HepG2 (cell line): ENCODE measurements around the gene CDK3. TPM values are rescaled to one million over a fixed set of nuclear protein-coding genes. Genes with fewer than 3 reads are reported as not detected.

Experiments
- BHLHE40 ChIP-seq: IDR thresholded peaks from 2 replicates; pipeline ENCODE4 v1.6.1; 2011; ENCODE audit warnings: low read length, improper control_type of control experiment
- GABPA ChIP-seq, 2 experiments: IDR thresholded peaks; 2 replicates each; pipeline ENCODE4 v1.6.1; 2011 to 2016; ENCODE audit warnings: low read depth in 2 of 2, low read length in 1 of 2, missing biosample characterization in 1 of 2, missing genetic modification characterization in 1 of 2
- MTF2 ChIP-seq: sonication (generic); formaldehyde crosslinking; IDR thresholded peaks from 2 replicates; pipeline ENCODE4 v1.5.0; 2020; ENCODE audit warnings: missing genetic modification reagents, borderline replicate concordance
- NCOA1 ChIP-seq: sonication (generic); formaldehyde crosslinking; IDR thresholded peaks from 2 replicates; pipeline ENCODE4 v1.9.0; 2021; ENCODE audit warnings: missing genetic modification reagents
- NONO ChIP-seq, 2 experiments: fragments of 450-650 bp in 1 of 2; sonication (generic) in 1 of 2; formaldehyde crosslinking in 1 of 2; IDR thresholded peaks in 1 of 2; conservative IDR thresholded peaks in 1 of 2; 2 replicates each; pipeline versions ENCODE4 v1.6.1 to v1.8.0; 2017 to 2022; ENCODE audit warnings: mild to moderate bottlenecking in 1 of 2, missing genetic modification reagents in 1 of 2, moderate library complexity in 1 of 2
- RAD21 ChIP-seq: fragments of 450-650 bp; formaldehyde crosslinking; IDR thresholded peaks from 2 replicates; pipeline ENCODE4 v1.5.0; 2020; ENCODE audit warnings: mild to moderate bottlenecking
- SOX5 ChIP-seq: IDR thresholded peaks from 2 replicates; pipeline ENCODE4 v1.6.1; 2016; ENCODE audit warnings: borderline replicate concordance
- ZFAT ChIP-seq: sonication (generic); formaldehyde crosslinking; conservative IDR thresholded peaks from 2 replicates; pipeline ENCODE4 v1.8.1; 2023; ENCODE audit warnings: missing genetic modification reagents, inconsistent platforms
- ZKSCAN8 ChIP-seq: IDR thresholded peaks from 2 replicates; pipeline ENCODE4 v1.6.1; 2016; ENCODE audit warnings: borderline replicate concordance, missing genetic modification reagents, missing compliant biosample characterization
- ZNF20 ChIP-seq: sonication (generic); formaldehyde crosslinking; IDR thresholded peaks from 2 replicates; pipeline ENCODE4 v1.4.0; 2020; ENCODE audit warnings: mild to moderate bottlenecking, moderate library complexity, missing genetic modification reagents
- ZNF263 ChIP-seq: sonication (generic); formaldehyde crosslinking; IDR thresholded peaks from 2 replicates; pipeline ENCODE4 v1.4.0; 2020; ENCODE audit warnings: missing genetic modification reagents
- ZNF510 ChIP-seq: sonication (generic); formaldehyde crosslinking; IDR thresholded peaks from 2 replicates; pipeline ENCODE4 v1.4.0; 2020; ENCODE audit warnings: low read depth, mild to moderate bottlenecking, missing genetic modification reagents
- ZNF614 ChIP-seq: IDR thresholded peaks from 2 replicates; pipeline ENCODE4 v1.6.1; 2018; ENCODE audit warnings: missing biosample characterization, missing genetic modification reagents, inconsistent platforms, borderline replicate concordance
- ZNF737 ChIP-seq: sonication (generic); formaldehyde crosslinking; IDR thresholded peaks from 2 replicates; pipeline ENCODE4 v1.5.0; 2020; ENCODE audit warnings: missing genetic modification reagents, mild to moderate bottlenecking, borderline replicate concordance
- ZNF841 ChIP-seq: sonication (generic); formaldehyde crosslinking; IDR thresholded peaks from 2 replicates; pipeline ENCODE4 v1.8.1; 2023; ENCODE audit warnings: missing genetic modification reagents, borderline replicate concordance
- polyA plus RNA-seq, 8 experiments: library from polyadenylated mRNA; depleted of rRNA in 3 of 8; stranded (reverse) in 7 of 8; unstranded in 1 of 8; fragments of >200 nt; fragmentation: Illumina TruSeq in 4 of 8; extraction: Trizol in 4 of 8; gene quantifications; 2 replicates each; pipeline versions ENCODE4 v1.2.1 to v1.2.3, GENCODE V29; 2011 to 2016; ENCODE audit warnings: low read depth in 4 of 8, missing spikeins in 1 of 8, mixed read lengths in 1 of 8; ENCODE audit not compliant: insufficient read depth in 1 of 8
- total RNA-seq, 5 experiments: library from RNA; depleted of rRNA; stranded (reverse); fragments of >200 nt; fragmentation: Illumina TruSeq; extraction: Trizol; gene quantifications; 2 replicates each; pipeline ENCODE4 v1.2.3, GENCODE V29; 2016; ENCODE audit warnings: low read depth in 1 of 5
- TF ChIP-seq, protein P1 (sequence below): sonication (generic); formaldehyde crosslinking; IDR thresholded peaks from 2 replicates; pipeline ENCODE4 v1.5.0; 2020; ENCODE audit warnings: missing genetic modification reagents
- TF ChIP-seq, protein P2 (sequence below): sonication (generic); formaldehyde crosslinking; IDR thresholded peaks from 2 replicates; pipeline ENCODE4 v1.4.0; 2020; ENCODE audit warnings: mild to moderate bottlenecking, missing genetic modification reagents
- TF ChIP-seq, protein P3 (sequence below), 2 experiments: sonication (generic) in 1 of 2; formaldehyde crosslinking in 1 of 2; IDR thresholded peaks; 2 replicates each; pipeline versions ENCODE4 v1.6.1 to v1.9.0; 2014 to 2022; ENCODE audit warnings: antibody characterized with exemption in 1 of 2, borderline replicate concordance in 1 of 2, inconsistent platforms in 1 of 2, low read depth in 1 of 2, missing genetic modification reagents in 1 of 2
- TF ChIP-seq, protein P4 (sequence below): IDR thresholded peaks from 2 replicates; pipeline ENCODE4 v1.6.1; 2016; ENCODE audit warnings: mild to moderate bottlenecking, missing biosample characterization, missing genetic modification reagents

CDK3 gene
- total and polyA plus RNA-seq, 2 of the 13 experiments (the other 11 are each of a cell fraction or from before 2014, with no cell fraction given): 5.8 to 11.4 TPM

DNA sequence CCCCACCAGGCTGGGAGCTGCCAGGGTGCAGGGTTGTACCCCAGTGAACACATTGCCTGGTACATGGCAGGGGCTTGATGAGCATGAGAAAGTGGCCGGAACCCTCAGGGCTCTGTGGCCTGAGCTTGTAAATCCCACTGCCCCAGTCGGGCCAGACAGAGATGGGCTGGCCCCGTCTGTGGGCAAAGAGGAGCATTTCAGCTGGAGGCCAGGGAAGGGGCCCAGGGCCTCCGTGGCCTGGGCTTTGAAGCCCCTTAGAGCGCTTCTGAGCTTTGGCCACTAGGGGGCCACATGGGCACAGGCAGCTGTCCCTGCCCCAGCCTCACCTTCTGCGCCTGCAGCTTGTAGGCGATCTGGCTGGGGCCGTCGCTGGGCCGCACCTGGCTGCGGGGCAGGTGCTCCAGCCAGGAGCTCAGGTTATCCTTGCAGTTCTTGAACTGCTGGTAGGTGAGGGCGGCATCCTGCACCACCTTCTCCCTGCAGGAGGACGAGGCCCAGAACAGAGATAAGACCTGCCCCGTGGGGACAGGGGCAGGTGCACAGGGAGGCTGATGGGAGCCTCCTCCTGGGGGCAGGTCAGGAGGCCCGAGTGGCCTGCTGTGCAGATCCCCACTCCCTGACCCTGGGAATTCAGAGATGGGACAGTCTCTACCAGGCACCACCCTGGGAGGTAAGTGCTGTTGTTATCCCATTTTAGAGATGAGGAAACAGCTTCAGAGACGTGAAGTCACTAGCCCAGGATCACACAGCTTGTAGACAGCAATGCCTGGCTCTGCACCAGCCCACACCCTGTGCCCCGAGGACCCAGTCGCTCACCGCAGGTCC, 13.7 kb downstream of the CDK3 start (continued):
- 0 out of 2 replicates have a peak, but pooled peaks have one; percentile 23 for TF ChIP-seq BHLHE40
- TF ChIP-seq MTF2 (CRISPR knock-in tag): no peak
- TF ChIP-seq ZNF20 (CRISPR knock-in tag): no peak
- TF ChIP-seq ZNF263 (CRISPR knock-in tag): no peak
- TF ChIP-seq GABPA (IDR thresholded peaks at IDR 0.05; ENCODE audit: low read depth, low read length): no peak
- TF ChIP-seq GABPA (CRISPR knock-in tag; IDR thresholded peaks at IDR 0.05; ENCODE audit: low read depth): no peak
- TF ChIP-seq ZNF737: 0 out of 2 replicates have a peak, but pooled peaks have one; percentile 16
- no peak for TF ChIP-seq NONO (IDR thresholded peaks at IDR 0.05)
- TF ChIP-seq NONO (CRISPR knock-in tag; conservative IDR thresholded peaks at IDR 0.05): peak; percentile 74; the same call in 1 of the 2 replicates
- no peak for TF ChIP-seq ZNF510
- no peak for TF ChIP-seq NCOA1 (CRISPR knock-in tag)
- peak; percentile 75; the same call in 1 of the 2 replicates for TF ChIP-seq ZKSCAN8 (CRISPR knock-in tag)
- TF ChIP-seq ZNF841 (CRISPR knock-in tag): no peak
- TF ChIP-seq, protein P1, sequence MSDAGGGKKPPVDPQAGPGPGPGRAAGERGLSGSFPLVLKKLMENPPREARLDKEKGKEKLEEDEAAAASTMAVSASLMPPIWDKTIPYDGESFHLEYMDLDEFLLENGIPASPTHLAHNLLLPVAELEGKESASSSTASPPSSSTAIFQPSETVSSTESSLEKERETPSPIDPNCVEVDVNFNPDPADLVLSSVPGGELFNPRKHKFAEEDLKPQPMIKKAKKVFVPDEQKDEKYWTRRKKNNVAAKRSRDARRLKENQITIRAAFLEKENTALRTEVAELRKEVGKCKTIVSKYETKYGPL (CRISPR knock-in tag): no peak
- TF ChIP-seq ZNF614 (CRISPR knock-in tag): no peak
- 0 out of 2 replicates have a peak, but pooled peaks have one; percentile 16 for TF ChIP-seq SOX5
- no peak for TF ChIP-seq ZFAT (CRISPR knock-in tag)
- TF ChIP-seq, protein P2, sequence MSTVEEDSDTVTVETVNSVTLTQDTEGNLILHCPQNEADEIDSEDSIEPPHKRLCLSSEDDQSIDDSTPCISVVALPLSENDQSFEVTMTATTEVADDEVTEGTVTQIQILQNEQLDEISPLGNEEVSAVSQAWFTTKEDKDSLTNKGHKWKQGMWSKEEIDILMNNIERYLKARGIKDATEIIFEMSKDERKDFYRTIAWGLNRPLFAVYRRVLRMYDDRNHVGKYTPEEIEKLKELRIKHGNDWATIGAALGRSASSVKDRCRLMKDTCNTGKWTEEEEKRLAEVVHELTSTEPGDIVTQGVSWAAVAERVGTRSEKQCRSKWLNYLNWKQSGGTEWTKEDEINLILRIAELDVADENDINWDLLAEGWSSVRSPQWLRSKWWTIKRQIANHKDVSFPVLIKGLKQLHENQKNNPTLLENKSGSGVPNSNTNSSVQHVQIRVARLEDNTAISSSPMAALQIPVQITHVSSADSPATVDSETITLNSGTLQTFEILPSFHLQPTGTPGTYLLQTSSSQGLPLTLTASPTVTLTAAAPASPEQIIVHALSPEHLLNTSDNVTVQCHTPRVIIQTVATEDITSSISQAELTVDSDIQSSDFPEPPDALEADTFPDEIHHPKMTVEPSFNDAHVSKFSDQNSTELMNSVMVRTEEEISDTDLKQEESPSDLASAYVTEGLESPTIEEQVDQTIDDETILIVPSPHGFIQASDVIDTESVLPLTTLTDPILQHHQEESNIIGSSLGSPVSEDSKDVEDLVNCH: no peak
- peak; percentile 98 for TF ChIP-seq RAD21 (CRISPR knock-in tag)
- TF ChIP-seq, protein P3, sequence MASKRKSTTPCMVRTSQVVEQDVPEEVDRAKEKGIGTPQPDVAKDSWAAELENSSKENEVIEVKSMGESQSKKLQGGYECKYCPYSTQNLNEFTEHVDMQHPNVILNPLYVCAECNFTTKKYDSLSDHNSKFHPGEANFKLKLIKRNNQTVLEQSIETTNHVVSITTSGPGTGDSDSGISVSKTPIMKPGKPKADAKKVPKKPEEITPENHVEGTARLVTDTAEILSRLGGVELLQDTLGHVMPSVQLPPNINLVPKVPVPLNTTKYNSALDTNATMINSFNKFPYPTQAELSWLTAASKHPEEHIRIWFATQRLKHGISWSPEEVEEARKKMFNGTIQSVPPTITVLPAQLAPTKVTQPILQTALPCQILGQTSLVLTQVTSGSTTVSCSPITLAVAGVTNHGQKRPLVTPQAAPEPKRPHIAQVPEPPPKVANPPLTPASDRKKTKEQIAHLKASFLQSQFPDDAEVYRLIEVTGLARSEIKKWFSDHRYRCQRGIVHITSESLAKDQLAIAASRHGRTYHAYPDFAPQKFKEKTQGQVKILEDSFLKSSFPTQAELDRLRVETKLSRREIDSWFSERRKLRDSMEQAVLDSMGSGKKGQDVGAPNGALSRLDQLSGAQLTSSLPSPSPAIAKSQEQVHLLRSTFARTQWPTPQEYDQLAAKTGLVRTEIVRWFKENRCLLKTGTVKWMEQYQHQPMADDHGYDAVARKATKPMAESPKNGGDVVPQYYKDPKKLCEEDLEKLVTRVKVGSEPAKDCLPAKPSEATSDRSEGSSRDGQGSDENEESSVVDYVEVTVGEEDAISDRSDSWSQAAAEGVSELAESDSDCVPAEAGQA (IDR thresholded peaks at IDR 0.05; ENCODE audit: low read depth): no peak
- TF ChIP-seq, protein P3 (CRISPR knock-in tag; IDR thresholded peaks at IDR 0.05; ENCODE audit: borderline replicate concordance): no peak
- TF ChIP-seq, protein P4, sequence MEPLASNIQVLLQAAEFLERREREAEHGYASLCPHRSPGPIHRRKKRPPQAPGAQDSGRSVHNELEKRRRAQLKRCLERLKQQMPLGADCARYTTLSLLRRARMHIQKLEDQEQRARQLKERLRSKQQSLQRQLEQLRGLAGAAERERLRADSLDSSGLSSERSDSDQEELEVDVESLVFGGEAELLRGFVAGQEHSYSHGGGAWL (CRISPR knock-in tag): no peak
